Muscle of arm (tissue), 12 donors: ENCODE measurements around the gene CDK5RAP1. TPM values are rescaled to one million over a fixed set of nuclear protein-coding genes. Genes with fewer than 3 reads are reported as not detected.

Experiments used
- DNase-seq: peaks from one replicate; pipeline ENCODE4 v3.0.0-alpha.2; 2013
- polyA plus RNA-seq, 12 donors: library from polyadenylated mRNA; unstranded; fragments of 120-200 nt; gene quantifications; one replicate each; pipeline ENCODE4 v1.2.1, GENCODE V29; 2013; ENCODE audit not compliant: insufficient read length in 12 of 12

The CDK5RAP1 gene
- polyA plus RNA-seq, 12 donors = 16.1 to 31.4 (median 23.8) TPM; not detected in 1

DNA sequence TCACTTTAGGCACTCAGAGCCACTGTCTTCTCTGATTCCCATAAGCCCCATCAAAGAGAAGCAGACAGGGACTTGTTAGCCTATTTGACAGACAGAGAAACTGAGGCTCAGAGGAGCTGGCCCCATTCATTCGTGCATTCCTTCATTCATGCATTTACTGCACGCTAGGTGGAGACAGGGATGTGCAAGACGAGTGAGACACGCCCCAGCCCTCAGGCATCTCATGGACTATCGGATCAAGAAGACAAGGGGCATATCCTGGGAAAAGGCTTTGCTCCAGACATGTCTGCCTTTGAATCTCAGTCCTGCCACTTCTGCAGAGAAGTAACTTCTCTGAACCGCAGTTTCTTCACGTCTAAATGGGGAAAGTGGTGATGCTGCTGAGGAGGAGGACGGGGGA lies 64.2 kb downstream of the CDK5RAP1 start:
- no peak for DNase-seq

DNA sequence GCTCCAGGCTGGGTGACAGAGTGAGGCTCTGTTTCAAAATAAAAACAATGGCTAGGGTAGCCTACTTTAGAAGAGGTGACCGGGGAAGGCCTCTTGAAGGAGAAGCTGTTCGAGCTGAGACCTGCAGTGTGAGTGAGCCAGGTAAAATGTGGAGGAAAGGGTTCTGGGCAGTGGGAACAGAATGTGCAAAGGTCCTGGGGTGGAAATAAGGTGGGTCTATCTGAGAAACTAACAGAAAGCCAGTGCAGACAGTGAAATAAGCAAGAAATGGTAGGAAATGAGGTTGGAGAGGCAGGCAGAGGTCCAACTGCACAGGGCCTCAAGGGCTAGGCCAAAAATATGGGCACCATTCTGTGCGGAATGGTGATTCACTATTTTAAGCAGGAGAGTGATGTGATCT lies 64.9 kb downstream of the CDK5RAP1 start:
- DNase-seq = no peak

DNA sequence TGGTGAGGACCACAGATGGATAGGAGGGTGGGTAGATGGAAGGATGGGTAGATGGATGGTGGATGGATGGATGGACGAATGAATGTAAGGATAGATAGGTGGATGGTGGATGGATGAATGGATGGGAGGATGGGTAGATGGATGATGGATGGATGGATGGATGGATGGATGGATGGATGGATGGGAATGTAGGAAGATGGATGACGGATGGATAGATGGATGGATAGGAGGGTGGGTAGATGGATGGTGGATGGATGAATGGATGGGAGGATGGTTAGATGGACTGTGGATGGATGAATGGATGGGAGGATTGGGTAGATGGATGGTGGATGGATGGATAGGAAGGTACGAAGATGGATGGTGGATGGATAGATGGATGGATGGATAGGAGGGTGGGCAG lies 67.2 kb downstream of the CDK5RAP1 start:
- DNase-seq = no peak

DNA sequence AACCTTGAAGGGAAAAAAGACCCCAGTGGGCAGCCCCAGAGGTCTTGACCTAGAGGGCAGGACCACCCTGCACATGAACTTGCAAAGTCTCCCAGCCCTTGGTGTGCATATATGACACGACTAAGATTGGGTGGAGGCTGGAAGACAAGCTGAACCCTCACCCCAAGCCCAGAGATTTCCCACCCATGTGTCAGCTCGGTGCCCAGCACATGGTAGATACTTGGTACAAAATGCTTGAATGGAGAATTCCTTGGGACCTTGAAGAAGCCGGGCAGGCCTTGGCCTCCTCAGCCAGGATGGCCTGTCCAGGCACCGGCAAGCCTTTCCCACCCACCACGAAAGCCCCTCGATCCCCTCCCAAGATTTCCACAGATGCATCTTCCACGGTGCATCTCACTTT lies 67.7 kb downstream of the CDK5RAP1 start:
- no peak for DNase-seq

DNA sequence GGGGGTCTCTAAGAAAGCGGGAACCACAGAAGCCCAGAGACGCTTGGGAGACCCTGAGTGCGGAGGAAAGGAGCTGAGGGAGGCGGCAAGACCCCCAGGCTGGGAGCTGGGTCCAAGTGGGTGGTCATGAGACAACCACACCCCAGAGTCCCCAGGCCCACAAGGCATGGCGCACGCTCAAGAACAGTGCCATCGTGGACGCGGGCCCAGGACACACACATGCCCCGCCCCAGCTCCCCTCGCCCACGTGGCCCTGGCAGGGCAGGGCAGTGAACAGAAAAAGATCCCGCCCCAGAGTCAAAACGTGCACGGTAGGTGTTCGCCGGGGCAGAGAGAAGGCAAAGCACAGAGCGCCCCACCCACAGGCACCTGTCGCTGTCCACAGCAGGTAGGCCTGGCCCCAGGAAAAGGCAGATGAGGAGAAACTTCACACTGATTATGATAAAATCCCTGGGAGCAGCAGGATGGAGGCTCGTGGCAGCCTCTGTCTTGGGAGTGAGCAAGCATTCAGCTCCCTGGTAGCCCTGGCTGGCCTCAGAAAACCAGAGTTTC lies 68.3 kb downstream of the CDK5RAP1 start:
- no peak for DNase-seq

DNA sequence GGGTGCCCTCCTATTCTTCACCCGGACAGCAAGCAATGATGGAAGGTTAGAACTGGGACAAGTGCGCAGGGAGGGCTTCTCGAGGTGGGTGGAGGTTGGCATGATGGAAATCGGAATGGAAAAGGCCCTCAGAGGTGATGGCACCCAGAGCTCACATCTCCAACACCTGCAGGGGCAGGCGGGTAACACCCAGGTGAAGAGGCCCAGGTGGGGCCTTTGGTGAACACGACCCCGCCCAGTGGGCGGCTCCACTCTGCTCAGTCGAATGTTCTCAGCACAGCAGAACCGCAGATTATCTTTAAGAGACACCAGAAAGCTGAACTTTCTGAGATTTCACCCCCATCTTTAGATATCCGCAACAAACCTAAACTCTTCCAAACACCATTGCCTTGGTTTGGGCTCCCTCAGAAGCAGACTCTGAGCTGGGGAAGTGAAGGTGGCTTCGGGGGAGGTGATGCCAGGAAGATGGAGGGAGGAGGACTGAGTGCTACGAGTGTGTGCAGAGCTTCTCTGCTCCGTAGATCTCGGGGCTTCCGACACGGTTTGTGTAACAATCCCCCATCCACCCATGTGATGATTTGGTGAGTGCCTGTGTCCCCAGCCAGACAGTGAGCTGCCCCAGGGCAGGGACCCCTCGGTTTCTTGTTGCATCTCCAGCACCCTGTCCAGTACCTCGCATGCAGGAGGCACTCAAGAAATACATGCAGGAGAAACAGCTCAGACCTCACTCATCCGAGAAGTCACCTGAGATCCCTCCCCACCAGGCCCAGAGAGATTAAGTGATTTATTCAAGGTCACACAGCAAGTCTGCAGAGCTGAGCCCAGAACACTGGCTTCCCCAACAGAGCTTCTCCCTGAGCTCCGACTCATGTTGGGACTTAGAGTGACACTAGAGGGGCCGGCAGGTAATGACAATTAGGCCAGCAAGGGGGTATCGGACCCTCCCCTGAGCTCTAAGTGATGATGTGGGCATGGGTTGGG lies 72.9 kb downstream of the CDK5RAP1 start:
- DNase-seq = no peak

DNA sequence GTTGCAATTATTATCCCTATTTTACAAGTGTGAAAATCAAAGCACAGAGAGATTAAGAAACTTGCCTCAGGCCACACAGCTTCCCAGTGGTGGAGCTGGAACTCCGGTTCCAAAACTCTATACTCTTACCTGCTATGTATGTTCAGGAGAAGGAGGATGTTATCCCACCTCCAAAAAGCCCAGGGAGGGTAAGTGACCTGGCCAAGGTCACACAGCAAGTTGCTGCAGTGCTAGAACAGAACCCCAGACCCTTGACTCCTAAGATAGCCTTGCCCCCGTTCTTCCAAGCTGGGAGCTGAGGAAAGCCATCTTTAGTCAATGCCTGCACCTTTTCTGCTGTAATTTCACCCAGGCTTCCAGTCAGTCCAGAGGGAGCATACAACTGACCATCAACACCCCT lies 76.0 kb downstream of the CDK5RAP1 start:
- no peak for DNase-seq

DNA sequence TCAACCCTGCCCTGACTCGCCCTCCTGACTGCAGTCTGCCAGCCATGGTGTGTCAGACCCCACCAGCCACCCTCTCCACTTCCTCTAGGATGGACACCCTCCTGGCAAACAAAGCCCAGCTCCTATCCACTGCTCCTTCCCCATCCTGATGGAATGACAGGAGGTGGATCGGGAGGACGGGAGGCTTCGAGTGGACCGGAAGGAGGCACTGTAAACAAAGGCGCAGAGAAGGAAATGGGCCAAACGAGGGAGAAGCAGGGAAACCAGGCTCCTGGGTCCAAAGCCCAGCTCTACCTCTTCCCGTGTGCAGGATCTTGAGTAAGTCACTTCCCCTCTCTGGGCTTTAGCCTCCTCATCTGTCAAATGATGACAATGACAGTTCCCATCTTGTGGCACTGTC lies 78.1 kb downstream of the CDK5RAP1 start:
- DNase-seq = no peak

DNA sequence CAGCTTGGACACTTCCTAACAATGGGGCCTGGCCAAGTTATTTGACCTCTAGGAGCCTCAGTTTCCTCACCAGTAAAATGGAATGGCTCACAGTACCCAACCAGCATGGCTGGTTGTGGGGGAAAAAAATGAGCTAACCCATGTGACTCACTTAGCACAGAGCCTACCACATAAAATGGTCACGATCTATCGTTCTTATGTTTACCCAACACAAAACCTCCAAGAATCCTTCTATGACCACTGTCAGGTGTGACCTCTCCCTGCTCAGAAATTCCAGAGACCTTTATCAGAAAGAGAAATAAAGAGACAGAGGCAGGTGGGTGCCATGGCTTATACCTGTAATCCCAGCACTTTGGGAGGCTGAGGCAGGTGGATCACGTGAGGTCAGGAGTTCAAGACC lies 78.9 kb downstream of the CDK5RAP1 start:
- no peak for DNase-seq

DNA sequence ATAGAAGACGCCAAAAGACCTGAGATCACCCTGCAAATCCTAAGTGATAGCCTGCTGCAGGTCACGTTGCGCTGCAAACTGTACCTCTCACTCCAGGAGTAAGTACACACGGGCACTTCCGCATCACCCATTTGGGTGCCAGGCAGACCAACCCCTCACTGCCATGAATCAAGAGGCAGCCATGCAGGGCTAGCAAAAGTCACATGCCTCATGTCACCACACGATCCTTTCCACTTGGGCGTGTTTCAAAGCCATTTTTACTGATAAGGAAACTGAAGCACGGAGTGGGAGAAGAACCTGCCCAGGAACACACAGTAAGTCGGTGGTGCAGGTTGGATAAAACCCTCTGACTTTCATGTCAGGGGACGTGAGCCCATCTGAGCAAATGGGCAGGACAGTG lies 81.3 kb downstream of the CDK5RAP1 start:
- no peak for DNase-seq

DNA sequence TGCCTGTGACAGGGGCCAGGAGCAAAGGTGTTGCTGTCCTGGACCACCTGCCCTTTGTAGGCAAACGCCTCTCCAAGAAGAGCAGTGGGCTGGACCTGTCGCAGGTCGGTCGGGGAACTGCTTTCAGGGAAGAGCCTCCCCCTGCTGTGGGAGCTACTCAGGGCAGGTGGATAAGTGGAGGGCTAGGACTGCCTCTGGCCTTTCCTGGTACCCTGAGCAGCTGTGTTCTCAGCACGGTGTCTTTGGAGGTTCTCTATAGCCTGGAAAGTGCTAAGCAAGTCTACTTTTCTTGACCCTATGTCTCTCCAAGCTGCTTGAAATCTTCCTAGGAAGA lies 83.3 kb downstream of the CDK5RAP1 start:
- no peak for DNase-seq

DNA sequence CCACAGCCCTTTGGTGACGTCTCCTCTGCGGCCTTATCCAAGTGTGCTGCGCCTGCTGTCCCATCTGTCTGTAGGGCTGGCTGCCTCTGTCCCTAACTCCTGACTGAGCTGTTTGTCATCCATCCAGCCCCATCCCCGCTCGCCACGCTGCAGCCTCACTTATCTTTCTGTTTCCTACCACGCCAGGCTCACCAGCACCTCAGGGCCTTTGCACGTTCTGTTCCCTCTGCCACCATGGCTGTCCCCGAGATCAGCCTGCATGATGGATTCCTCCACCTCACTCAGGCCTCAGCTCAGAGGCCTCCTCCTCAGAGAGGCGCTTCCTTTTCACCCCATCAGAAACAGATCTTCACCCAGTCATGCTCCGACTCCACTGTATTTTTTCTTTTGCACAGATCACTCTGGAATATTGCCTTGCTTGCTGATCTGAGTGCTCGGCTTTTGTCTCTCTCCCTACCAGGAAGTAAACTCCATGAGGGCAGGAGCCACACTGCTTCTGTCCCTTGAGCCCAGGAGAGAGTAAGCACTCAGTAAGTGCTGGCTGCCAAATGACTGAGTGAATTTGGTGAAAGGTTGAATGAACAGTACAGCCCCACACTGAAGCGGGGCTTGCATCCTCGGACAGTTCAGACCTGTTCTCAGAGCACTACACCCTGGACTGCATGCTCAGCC lies 83.8 kb downstream of the CDK5RAP1 start:
- no peak for DNase-seq

DNA sequence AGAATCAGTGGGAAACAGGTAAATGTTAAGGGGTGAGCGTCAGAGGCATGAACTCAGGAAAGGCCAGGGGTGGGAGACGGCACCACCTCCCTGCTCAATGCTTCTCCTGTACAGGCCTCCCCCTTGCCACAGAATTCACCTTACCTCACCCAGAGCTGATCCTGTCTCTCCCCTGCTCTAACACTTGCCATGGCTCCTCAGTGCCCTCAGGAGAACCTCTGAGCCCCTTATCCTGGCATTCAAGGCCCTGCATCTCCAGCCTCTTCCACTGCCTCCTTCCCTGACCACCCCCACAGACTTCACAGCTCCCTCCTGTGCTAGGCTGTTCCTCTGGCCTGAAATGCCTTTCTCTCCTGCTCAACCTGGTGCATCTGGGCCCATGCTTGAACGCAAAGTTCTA lies 84.4 kb downstream of the CDK5RAP1 start:
- no peak for DNase-seq

DNA sequence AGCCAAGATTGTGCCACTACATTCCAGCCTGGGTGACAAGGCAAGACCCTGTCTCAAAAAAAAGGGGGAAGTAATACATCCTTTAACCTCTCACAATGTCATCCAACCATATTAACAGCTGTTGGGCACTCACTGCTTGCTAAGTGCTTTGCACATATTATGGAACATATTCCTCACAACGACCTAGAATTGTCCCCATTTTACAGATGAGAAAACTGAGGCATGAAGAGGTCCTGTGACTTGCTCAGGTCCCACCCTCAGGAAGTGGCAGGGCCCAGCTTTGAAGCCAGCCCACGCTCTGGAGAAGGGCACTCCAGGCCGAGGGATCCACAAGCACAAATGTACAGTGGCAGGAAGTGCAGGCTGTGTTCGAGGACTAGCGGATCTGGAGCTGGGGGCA lies 85.0 kb downstream of the CDK5RAP1 start:
- no peak for DNase-seq

DNA sequence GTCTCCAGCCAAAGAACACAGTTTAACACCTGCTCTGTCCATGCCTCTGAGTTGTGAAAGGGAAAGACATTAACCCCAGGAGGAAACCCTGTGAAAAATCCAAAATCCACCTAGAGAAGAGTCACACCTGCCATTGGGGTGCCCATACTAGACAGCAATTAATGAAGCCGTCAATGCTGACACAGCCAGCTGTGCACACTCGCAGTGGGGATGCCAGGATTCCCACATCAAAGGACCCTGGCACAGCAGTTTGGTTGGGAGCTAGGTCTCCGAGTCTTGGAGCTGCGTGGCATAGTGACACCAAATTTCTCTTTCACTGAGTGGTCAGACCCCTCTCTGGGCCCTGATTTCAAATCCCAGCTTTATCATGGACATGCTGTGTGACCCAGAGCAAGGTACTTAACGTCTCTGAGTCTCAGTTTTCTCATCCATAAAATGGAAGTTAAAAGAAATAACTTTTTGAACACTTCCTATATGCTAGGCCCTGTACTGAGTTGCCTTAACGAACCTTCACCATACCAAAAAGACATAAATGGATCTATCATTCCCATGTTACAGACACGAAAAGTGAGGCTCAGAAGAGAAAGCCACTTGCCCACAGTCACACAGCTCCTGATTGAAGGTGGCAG lies 87.5 kb downstream of the CDK5RAP1 start:
- DNase-seq = no peak

DNA sequence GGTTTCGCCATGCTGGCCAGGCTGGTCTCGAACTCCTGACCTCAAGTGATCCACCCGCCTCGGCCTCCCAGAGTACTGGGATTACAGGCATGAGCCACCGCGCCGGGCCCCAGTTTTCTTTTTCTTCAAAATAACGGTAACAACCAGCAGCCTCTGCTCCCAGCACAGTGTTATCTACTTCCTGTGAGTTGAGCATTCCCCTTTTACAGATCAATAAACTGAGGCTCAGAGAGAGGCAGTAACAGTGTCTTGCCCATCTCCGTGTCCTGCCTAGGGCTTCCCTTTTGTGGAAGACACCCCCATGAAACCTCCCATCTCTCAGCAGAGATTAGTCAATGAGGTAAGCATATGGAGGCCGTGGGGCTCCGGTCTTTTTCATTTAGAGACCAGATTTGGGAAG lies 88.7 kb downstream of the CDK5RAP1 start:
- no peak for DNase-seq

DNA sequence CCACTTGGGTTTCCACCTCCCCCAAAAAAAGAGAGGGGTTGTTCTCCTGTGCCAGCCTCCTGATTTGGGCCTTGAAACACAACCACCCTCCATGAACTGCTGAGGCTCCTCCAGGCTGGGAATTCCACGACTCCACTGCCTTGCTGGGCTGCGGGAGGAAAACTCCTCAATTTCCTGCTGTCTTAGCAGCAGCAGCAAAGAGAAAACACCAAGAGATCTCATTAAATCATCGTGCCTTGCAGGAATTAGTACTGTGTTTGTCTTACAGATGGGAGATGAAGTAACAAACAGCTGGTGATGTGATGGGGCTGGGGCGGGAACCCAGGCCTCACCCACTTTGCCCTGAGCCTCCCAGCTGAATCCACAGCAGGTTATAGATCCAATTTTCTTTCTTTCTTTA lies 89.3 kb downstream of the CDK5RAP1 start:
- DNase-seq = no peak

DNA sequence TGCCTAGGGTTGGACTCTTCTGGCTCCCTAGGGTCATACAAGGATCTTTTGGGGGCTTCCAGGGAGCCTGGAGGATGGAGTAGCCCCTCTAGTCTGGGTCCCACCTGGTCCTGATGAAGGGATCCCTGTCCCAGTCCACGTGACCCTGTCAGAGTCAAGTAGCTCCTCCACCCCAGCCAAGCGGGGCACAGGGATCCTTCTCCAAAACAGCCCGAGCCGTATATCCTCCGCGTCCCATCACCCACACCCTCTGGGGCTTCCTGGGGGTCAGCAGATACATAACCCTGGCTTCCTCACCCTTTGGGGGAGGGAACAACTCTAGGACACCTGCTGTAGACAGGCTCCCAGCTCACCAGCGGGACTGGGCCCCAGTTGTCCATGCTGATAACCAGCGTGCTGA lies 90.3 kb downstream of the CDK5RAP1 start:
- no peak for DNase-seq

DNA sequence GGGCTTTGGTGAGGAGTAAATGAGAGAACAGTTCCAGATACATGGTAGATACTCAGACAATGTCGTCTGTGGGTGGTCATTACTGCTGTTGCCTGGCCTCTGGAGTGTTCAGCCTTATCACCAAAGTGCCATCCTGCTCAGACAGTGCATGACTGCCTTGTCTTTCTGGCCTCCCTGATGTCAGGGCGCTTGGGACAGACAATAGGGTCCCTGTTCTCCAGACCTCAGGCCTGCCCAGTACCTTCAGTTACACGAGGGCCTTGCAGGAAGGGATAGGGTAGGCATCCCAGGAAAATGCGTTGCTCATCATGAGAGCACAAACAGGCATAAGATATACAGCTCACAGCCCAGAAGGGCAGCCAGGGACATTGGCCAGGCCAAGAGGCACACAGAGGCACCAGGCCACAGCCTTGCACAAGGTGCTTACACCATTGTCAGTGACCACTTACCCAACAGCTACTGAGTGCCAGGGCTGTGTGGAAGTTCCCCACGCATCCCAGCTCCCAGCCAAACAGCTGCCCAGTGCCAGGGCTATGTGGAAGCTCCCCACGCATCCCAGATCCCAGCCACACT lies 90.9 kb downstream of the CDK5RAP1 start:
- no peak for DNase-seq

DNA sequence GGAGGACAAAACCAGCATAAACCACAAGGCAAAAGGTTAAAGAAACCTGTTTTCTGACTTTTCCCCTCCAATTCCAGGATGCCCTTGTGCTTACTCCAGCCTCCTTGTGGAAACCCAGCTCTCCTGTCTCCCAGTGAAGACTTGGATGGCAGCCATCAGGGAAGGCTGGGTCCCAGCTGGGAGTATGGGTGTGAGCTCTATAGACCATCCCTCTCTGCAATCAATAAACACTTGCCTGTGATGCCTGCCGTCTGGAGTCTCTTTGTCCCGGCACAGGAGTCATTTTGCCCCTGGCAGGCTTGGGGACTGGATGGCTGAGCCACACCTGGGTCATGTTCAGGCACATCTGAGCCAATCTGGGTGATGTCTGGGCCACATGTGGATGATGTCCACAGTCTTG lies 91.7 kb downstream of the CDK5RAP1 start:
- DNase-seq = no peak
